Activated naive CD8-positive, alpha-beta T cell treated with anti-CD3 and anti-CD28 coated beads, Interleukin-2, amount 50 U/mL, for 16 hours (primary cell): Measurements from ENCODE around the gene USP9X.
"Not testable (repeated sequence)": the region's sequence is repeated elsewhere in the genome, so short reads cannot be mapped to it uniquely, and the experiment has no call there.

Experiments
- DNase-seq: peaks from one replicate; pipeline ENCODE4 v3.0.0-alpha.2; 2020; ENCODE audit warnings: low read depth, low spot score

Gene USP9X

DNA sequence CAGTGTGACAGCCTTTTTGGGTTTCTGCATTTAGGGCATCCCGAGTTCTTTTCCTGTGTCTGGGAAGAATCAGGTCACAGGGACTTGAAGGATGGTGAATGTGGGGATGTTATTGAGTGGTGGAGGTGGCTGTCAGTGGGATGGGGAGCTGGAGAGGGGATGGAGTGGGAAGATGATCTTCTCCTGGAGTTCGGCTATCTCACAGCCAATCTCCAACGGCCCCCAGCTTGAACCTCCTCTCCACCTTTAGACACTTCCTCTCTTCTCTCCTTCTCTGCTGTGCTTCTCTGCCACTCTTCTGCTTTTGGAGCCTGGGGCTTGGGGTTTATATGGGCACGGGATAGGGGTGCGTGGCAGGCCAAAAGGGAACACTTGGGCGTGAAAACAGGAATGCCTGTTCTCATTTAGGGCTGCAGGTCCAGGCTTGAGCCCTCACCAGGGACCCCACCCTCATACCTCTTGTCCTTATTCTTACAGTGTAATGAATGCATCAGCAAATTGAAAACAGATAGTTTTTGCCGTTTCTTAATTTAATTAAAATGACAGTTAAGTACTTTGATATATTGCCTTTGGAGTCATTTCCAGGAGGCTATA, 37.5 kb downstream of the USP9X start:
- no peak for DNase-seq

DNA sequence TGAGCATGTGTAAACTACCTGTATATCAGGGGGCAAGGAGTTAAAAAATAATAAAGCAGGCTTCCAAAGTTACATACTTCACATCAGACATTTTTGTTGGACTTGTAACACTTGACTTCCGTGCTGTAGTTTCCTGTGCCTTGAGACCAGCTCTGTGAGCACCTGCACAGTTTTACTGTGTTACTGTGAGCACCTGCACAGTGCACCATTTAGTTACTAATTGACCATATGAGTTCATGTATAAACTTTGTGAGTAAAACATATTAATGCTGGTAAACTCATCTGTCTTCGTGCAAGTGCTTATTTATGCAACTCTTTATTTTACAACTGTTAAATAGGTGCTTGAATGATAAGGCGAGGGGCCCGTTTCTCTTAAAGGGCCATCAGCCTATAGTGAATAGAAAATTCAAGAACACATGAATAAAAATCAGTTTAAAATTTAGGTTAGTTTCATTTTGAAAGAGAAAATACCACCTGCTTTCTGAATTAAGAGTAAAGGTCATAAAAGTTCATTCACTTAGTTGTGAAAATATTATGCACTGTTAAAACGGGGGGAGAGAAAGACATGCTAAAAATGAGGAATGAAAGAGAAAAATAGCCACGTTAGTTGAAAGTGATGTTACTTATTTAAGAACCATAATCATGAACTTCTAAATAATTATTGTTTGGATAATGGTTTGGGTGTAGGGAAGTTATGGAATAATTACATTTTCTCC, 42.4 kb downstream of the USP9X start:
- DNase-seq, result no peak

DNA sequence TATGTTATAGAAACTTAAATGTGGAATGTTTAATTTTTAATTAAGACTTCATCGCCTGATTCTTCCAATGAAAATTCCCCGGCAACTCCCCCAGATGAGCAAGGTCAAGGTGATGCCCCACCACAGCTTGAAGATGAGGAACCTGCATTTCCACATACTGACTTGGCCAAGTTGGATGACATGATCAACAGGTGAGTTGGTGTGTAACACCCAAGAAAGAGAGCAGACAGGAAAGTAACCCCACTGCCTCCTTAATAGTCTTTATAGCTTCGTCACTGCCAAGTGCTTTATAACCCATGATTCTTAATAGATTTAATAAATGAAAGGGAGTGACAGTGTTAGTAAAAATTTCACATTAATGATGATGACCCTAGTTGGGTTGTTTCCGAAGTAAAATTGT, 43.7 kb downstream of the USP9X start:
- no peak for DNase-seq

DNA sequence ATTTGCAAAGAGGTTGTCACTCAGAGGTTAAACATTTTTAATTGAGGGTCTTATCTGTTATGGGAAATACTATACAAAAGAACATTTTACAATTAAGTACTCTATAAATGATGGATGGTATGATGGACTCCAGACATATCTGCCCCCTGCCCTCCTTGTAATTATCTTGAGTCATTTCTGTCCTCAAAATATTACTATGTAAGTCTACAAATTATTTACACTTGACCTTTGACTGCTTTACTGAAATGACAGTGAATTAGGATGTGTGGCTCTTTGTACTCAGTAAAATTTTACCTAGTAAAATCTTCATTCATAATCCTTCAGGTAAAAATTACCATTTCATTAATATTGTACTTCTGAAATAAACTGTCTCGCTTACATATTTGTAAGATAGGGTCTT, 46.5 kb downstream of the USP9X start:
- DNase-seq, result no peak

DNA sequence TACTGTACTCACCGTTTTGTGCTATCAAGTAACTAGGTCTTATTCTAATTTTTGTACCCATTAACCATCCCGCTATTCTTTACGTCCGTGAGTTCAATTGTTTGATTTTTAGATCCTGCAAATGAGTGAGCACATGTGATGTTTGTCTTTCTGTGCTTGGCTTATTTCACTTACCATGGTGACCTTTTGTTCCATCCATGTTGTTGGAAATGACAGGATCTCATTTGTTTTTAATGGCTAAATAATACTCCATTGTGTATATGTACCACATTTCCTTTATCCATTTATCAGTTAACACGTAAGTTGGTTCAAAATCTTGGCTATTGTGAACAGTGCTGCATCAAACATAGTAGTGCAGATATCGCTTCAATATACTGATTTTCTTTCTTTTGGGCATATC, 48.3 kb downstream of the USP9X start:
- DNase-seq, result no peak

DNA sequence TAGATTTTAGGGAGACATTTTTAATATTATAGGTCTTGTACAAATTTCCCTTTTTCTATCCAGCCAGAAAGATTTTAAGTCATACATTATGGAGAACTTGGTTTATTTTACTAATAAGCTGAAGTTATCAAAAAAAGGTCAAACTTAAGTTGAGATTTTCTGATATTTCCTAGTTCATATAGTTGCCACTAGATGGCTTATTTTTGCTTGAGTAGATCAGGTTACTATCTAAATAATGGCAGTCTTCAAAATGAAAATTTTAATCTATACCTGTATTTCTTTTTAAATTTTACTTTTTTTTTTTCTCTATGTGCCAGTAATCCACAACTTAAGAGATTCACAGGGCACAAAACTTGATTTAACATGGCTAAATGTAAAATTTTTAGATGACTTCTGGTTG, 52.3 kb downstream of the USP9X start:
- DNase-seq, result no peak

DNA sequence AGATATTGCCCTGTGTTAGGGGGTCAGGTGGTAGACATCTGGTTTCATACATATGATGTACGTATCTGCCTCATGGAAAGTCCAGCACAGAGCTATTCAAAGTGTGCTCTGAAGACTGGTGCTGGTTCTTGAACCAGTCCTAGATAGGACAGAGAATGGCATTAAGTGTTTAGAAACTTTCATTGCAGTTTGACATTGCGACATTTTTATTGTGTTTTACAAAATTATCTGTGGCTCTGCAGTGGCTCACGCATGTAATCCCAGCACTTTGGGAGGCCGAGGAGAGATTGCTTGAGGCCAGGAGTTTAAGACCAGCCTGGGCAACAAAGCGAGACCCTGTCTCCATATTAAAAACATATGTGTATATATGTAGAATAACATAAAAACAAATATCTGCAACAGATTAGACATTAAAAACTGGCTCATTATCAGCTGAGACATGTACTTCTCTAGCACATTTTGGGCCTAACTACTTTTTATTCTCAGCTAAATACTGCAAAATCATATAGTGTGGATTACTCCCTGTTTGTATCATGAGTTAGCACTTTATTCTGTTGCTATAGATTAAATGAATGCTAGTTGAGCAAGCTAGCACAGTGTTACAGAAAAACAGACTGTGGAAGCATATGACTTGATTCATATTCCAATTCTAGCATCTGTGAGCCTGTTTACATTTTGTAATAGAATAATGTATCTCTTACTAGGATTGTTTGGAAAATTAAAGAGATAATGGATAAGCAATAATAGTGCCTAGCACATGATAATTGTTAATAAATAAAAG, 57.1 kb downstream of the USP9X start:
- DNase-seq, result no peak

DNA sequence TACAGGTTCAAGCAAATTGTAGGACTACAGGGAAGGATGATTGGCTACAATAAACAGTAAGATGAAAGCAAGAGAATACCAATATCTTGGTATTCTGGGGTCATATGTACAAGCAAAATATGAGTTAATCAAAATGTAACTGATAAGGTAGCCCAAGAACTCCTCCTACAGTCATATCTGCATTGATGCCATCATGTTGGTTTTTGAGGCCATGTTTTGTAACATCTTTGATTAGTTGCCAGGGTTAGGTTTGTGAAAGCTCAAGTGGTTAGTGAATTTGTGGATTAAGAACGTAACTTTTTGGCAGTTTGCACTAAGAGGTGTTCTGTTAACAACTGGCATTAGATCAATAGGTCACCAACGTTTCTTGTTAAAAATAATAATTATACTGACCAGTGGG, 59.6 kb downstream of the USP9X start:
- no peak for DNase-seq

DNA sequence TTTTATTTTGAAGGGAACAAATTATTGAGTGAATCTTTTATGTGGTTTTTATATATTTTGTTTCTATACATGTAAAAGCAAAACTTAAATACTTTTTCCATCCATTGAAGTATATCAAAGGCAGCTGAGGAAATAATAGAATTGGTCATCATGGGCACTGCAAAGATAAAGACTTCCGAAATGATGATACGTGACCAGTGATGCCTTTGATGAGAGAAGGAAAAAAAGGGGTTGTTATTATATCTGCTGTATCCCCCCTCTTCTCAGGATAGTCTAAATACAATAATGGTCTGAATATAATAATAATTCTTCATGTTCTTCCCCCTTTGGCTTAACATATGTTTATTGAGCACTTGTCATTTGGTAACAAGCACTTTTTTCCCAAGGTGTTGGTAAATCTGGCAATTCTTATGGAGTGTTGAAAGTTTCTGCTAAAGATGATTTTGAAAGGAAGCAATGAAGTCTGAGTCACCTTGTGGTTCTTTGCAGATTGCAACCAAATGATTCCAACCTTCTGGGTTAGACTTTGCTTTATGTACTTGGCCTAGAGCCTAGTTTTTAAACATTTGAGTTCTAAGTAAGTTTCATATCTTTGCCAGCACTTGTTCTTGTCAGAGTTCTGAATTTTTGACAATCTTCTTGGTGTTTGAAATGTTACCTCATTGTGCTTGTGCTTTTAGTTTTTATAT, 60.8 kb downstream of the USP9X start:
- DNase-seq, result no peak

DNA sequence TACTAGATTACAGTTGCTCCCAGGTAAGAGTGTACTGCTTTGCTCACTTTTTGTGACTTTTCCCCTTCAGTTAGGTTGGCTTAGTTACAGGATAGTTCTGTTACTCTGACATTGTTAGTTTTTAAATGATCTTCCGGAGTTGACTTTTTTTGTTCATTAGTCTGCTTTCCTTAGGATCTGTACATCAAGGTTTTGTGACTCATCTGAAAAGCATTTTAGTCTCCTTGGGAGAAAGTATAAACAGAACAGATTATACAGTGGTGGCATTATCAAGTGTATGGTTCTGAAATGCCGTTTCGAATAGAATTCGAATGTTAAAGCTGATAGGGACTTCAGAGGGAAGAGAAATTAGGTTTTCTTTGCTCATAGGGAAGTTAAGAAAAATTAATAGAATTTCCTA, 63.3 kb downstream of the USP9X start:
- no peak for DNase-seq

DNA sequence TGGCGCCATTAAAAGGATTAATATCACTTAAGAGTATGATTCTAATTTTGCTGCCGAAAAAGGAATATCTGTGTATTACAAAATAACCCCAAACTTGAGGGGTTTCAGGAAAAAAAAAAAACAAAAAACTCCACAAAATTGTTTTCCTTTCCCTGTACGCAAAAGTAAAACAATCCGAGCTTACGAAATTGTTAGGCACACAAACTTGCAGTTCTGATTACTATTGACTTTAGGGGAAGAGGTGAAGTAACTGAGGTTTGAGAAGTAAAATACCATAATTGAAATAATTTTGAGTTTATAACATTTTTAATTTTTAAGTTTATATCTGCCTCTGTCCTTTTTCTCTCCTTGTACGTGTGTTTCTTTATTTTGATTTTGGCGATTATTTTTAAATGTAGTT, 64.8 kb downstream of the USP9X start:
- DNase-seq, result no peak

DNA sequence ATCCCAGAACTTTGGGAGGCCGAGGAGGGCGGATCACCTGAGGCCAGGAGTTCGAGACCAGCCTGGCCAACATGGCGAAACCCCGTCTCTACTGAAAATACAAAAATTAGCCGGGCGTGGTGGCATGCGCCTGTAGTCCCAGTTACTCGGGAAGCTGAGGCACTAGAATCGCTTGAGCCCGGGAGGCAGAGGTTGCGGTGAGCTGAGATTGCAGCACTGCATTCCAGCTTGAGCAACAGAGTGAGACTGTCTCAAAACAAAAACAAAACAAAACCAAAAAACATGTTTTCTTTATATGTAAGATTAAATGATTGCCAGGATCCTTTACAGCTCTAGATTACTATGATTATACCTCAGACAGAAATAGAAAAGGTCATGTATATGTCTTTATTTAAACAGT, 66.5 kb downstream of the USP9X start:
- DNase-seq, result not testable (repeated sequence)

DNA sequence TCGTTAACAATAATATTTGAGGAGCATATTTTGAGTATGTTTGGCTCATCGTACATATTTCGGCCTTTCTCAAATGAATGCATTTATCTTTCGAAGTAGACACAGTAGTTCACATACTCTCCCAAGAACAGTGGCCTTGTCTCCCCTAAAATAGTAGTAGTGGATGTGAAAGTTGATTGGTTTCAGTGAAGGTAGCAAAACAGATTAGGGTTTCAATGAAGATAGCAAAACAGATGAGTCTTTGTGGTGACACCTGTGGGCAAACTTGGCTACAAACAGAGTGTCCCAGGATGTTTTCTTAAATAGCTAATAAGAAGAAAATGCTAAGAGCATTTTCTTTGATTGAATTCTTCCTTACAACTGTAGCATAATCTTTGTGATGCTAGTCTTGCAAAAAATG, 67.0 kb downstream of the USP9X start:
- DNase-seq, result no peak

DNA sequence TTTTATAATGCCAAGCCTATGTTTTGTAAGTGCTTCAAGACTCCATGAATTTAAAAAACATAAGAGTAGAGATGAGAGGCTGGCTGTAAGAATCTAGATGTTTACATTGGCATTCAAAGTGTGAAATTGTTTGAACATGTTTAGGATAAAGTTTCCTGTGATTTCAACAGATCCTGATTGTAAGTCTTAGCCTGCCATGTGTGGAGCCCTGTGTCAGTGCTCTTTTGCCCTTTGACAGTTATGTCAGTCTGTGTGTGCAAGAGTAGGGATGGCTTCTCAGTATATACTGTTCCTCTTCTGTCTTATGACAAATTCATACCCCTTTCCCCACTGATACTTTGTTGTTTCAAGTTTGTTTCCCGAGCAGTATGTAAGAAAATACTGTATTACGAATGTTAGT, 68.2 kb downstream of the USP9X start:
- no peak for DNase-seq

DNA sequence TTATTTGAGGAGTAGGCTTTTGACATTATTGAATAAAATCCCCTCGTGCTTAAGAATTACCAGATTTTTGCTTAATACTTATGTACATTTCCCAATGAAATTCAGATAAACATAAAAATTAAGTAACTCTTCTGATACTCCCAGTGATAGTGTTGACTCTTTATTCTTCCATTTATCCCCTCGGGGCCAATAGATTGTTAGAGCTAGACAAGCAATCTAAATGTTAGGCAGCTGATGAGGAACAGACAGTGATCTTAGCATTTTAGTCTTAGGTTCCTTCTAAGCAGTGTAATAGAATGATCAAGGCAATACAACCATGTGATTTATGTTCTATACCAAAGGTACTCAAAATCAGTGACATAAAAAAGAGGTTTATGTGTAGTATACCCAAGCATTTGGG, 68.7 kb downstream of the USP9X start:
- no peak for DNase-seq

DNA sequence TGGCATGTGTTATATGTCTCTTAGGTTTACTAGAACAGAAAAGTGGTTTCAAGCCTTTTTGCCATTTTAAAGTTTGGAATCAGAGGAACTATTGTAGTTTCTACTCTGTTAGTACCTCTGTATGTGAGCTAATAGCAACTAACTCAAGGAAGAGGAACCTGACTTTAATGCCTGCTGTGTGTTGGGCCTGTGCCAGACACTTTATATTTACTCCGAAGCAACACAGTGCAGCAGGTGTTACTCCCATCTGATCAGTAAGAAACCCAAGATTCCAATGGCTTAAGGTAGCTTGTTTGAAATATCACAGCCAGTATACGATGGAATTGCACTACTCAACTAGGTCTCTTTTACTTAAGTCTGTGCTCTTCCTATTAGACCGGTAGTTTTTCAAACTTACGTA, 79.2 kb downstream of the USP9X start:
- no peak for DNase-seq

DNA sequence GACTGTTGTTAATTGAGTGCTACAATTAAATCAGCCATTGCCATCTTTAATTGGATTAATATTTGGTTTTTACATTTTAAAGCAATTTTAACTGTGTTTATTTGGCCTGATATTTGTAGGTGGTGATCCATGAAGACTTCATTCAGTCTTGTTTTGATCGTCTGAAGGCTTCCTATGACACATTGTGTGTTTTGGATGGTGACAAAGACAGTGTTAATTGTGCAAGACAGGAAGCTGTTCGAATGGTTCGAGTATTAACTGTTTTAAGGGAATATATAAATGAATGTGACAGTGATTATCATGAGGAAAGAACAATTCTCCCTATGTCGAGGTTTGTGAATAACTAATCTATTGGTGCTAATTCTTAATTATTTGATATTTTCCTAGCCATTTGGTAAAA, 82.6 kb downstream of the USP9X start:
- no peak for DNase-seq

DNA sequence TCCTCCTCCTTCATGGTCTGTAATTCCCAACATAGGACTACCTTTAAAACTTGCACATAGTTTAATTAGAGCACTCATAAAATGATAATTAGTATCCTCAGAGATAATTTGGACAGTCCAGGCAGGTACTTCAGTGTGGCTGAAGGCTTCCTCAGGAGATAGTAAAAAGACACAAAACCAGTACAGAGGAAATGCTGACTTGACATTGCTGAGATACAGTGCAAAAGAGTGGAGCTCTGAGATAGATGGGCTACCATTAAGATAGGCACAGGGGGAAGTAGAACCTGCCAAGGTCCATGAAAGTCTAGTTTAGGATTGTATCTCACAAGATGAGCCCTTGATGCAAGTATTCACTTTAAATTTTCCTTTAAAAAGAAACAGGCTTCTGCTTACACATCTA, 91.0 kb downstream of the USP9X start:
- DNase-seq, result no peak

DNA sequence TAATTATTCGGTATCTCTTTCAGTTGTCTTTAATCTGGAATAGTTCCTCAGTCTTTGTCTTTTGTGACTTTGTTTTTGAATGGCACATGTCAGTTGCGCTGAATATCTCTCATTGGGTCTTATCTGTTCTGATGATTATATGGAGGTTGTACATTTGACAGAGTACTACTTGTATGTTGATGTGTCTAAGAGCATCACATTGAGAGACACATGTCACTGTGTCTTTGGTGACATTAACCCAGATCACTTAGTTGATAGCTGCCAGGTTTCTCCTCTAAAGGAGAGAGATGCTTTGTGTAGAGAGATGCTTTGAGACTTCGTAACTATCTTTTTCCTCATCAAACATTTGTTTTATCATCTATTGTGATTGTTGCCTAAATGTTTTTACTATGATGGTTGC, 92.1 kb downstream of the USP9X start:
- DNase-seq, result no peak

DNA sequence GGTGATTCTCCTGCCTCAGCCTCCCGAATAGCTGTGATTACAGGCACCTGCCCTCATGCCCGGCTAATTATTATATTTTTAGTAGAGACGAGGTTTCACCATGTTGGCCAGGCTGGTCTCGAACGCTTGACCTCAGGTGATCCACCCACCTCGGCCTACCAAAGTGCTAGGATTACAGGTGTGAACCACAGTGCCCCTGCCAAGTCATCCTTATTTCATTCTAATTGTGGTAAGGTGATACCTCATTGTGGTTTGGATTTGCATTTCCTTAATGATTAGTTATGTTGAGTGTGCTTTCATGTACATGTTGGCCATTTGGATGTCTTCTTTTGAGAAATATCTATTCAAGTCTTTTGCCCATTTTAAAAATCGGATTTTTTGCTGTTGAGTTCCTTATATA, 93.0 kb downstream of the USP9X start:
- DNase-seq, result no peak

DNA sequence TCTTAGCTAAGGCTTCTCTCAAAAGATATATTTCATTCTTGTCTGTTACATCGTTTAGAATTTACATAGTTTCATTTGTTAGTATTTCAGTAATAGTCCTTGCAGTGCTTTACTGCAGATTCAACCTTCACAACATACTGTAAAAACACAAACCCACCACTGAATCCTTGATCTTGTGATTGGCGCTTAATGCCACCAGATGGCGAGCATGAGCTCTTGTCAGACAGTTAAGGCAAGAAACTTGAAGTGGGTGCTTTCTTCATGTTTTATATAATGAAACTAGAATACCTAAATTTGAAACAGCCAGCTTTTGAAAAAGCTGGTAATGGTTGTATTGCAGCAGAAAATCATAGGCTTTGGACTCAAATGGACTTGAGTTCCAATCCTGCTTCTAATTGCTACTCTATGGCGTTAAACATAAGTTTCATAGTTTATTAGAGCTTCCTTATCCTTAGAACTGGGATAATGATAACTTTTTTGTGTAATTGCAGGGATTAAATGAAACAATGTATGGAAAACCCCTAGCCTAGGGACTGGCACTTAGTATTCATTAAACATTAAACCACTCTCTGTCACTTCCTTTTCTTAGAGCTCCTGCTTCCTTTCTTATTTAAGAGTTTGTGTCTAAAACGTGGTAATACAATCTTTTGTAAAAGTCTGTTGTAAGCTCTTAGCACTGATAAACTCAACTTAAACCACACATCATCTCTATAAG, 95.1 kb downstream of the USP9X start:
- no peak for DNase-seq

DNA sequence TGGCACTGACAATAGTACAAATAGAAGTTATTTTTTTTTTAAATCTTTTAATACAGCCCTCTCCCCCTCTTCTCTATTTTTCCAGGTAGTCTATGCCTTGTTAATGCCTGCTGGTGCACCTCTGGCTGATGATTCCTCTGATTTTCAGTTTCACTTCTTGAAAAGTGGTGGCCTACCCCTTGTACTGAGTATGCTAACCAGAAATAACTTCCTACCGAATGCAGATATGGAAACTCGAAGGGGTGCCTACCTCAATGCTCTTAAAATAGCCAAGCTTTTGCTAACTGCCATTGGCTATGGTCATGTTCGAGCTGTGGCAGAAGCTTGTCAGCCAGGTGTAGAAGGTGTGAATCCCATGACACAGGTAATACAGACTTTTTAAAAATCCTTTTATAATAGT, 99.1 kb downstream of the USP9X start:
- no peak for DNase-seq
